Naive thymus-derived CD8-positive, alpha-beta T cell (primary cell): ENCODE measurements around the gene ILDR2. TPM values are rescaled to one million over a fixed set of nuclear protein-coding genes. Genes with fewer than 3 reads are reported as not detected.

Experiments
- ATAC-seq, 2 donors: fragments of 150-1000 bp; cut with Tn5 transposase in 1 of 2; sonication (Bioruptor Pico), chemical (Tn5 transposase) in 1 of 2; 1 replicate in 1 of 2; 2 replicates in 1 of 2; pipeline ENCODE4 v1.10.0; 2021; ENCODE audit warnings: mild to moderate bottlenecking in 2 of 2, moderate library complexity in 2 of 2
- POLR2A ChIA-PET: fragments of 350-600 bp; sonication (Branson Sonifier 250); formaldehyde crosslinking; loops from one replicate; lab custom pipeline; 2021; ENCODE audit warnings: antibody characterized with exemption; lab: Charles Lee
- DNase-seq, 10 donors: peaks; one replicate each; pipeline versions ENCODE4 v3.0.0 to v3.0.0-alpha.2; 2020 to 2022
- H3K27ac Mint-ChIP-seq, 10 donors: one replicate each; pipeline ENCODE4 v1.8.0; 2020 to 2022; ENCODE audit warnings: mild to moderate bottlenecking in 10 of 10, mixed read lengths in 10 of 10, moderate library complexity in 4 of 10, inconsistent platforms in 1 of 10
- H3K27me3 Mint-ChIP-seq, 5 donors: one replicate each; pipeline ENCODE4 v1.8.0; 2021 to 2022; ENCODE audit warnings: mixed read lengths in 5 of 5
- H3K36me3 Mint-ChIP-seq, 3 donors: one replicate each; pipeline ENCODE4 v1.8.0; 2020 to 2022; ENCODE audit warnings: mixed read lengths in 3 of 3, mild to moderate bottlenecking in 2 of 3, inconsistent platforms in 1 of 3
- H3K4me1 Mint-ChIP-seq, 4 donors: one replicate each; pipeline ENCODE4 v1.8.0; 2021 to 2022; ENCODE audit warnings: mixed read lengths in 4 of 4
- H3K4me3 Mint-ChIP-seq, 10 donors: one replicate each; pipeline ENCODE4 v1.8.0; 2020 to 2022; ENCODE audit warnings: mild to moderate bottlenecking in 10 of 10, mixed read lengths in 10 of 10, moderate library complexity in 6 of 10, inconsistent platforms in 1 of 10
- H3K9me3 Mint-ChIP-seq, 9 donors: one replicate each; pipeline ENCODE4 v1.8.0; 2020 to 2022; ENCODE audit warnings: mixed read lengths in 9 of 9, mild to moderate bottlenecking in 3 of 9, inconsistent platforms in 1 of 9, moderate library complexity in 1 of 9
- polyA plus RNA-seq, 3 donors: library from polyadenylated mRNA; unstranded; fragments of 300-500 nt; fragmentation: Illumina TruSeq; gene quantifications; one replicate each; pipeline ENCODE4 v1.2.3, GENCODE V29; 2021
- total RNA-seq, 8 experiments: library from RNA in 2 of 8; stranded (reverse) in 2 of 8; gene quantifications; one replicate each; pipeline ENCODE4 v1.2.3 and lab custom pipeline; 2021 to 2026

ILDR2 gene
- total and polyA plus RNA-seq, 5 experiments from 2014 or later, result 0.08 to 0.22 (median 0.21) TPM; not detected in 2

DNA sequence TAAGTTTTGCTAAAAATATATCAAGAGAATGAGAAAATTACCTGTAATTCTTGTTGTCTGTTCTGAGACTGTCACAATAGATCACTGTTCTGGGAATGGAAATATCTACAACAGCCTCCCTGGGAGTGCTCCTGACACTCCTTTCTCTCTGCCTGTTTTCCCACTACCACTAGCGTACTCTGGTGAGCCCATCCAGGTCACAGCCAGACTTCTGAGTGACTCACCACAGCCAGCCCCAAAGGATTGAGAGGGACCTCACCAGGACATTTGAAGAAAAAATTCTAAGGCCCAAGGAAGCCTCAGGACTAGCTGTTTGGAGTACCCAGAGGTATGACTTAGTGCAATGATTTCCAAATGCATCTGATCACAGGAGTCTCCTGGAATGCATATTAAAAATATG lies 60.3 kb downstream of the ILDR2 start:
- H3K27me3 Mint-ChIP-seq, result peaks cover 11 to 32% (median 18%) of the 10 kb centered on the region in 5 donors

GRCh38 chr1:166914111-166914510 lies 61.2 kb downstream of the ILDR2 start:
- POLR2A ChIA-PET, result no interaction called here
- Mint-ChIP-seq H3K27ac (no peak overlapping the region), H3K27me3 (peaks cover 7 to 23% (median 11%) of the 10 kb centered on the region in 5 donors), H3K4me1 (peaks cover 0 to 5% (median 0%) of the 10 kb centered on the region in 4 donors), H3K9me3 (peaks cover 0 to 2% (median 0%) of the 10 kb centered on the region in 9 donors), H3K4me3 (no peak overlapping the region), H3K36me3 (no peaks in the 10 kb centered on the region)
- no peak for ATAC-seq
- no peak for DNase-seq

More for the DNA sequence above, 60.3 kb downstream of the ILDR2 start:
- Mint-ChIP-seq H3K9me3 (peaks cover 0 to 2% (median 0%) of the 10 kb centered on the region in 9 donors), H3K27ac (no peak overlapping the region), H3K36me3 (no peaks in the 10 kb centered on the region), H3K4me1 (peaks cover 0 to 7% (median 1%) of the 10 kb centered on the region in 4 donors), H3K4me3 (no peak overlapping the region)
- no peak for ATAC-seq
- POLR2A ChIA-PET, result no interaction called here
- no peak for DNase-seq

DNA sequence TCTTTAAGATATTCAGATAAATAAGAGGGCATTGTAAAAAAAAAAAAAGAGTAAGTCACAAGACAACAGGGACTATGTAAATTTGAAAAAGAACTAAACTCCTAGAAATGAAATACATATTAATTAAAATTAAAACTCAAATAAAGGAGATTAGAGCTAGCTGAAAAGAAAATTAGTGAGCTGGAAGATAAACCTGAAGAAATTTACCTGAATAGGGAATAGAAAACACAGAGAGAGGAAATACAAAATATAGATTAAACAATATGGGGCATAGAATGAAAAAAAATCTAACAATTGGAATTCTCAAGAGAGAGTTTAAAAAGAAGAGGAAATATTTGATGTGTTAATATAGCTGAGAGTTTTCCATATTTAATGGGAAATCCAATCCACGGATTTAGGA lies 63.7 kb downstream of the ILDR2 start:
- Mint-ChIP-seq H3K9me3 (peaks cover 0 to 2% (median 0%) of the 10 kb centered on the region in 9 donors), H3K4me1 (peaks cover 0 to 5% (median 0%) of the 10 kb centered on the region in 4 donors), H3K27ac (no peak overlapping the region), H3K27me3 (peaks cover 0 to 4% (median 2%) of the 10 kb centered on the region in 5 donors), H3K4me3 (no peak overlapping the region), H3K36me3 (no peaks in the 10 kb centered on the region)
- DNase-seq, result no peak
- no peak for ATAC-seq
- POLR2A ChIA-PET, result no interaction called here

DNA sequence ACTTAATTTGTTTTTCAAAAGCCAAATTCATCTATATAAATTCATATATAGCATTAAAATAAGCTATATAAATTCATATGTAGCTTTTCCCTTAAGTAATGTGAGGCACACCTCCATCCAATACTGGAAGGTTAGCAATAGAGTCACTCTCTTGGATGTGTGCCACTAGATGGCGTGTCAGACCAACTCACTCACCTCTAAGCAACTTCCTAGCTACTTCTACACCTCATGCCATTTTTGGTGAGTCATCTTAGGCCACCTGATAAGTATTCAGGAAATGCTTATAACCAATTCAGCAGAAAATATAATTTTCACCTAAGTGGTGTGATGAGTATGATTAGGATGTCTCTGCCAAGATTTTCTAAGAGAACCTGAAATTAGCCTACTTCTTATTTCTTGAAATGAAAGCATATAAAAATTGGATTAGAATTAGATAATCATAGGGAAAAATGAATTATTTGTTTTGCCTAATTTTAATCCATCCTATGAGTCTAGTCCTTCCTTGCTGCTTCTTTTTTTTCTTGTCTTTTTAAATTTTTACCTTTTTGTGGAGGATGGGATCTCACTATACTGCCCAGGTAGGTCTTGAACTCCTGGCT lies 64.8 kb downstream of the ILDR2 start:
- peak; percentile 38 to 84 (median 70) for DNase-seq
- Mint-ChIP-seq H3K36me3 (no peaks in the 10 kb centered on the region), H3K27ac (no peak overlapping the region), H3K4me1 (peaks cover 0 to 5% (median 0%) of the 10 kb centered on the region in 4 donors), H3K27me3 (peaks cover 0 to 4% (median 2%) of the 10 kb centered on the region in 5 donors), H3K4me3 (no peak overlapping the region), H3K9me3 (peaks cover 0 to 2% (median 0%) of the 10 kb centered on the region in 9 donors)
- POLR2A ChIA-PET, result interaction anchor here (0.8 to 1.5 kb wide), 5 partner anchors 8 to 310 kb away, joined by 3 to 10 read pairs (median 4); partner anchors contain the start of gene POU2F1
- ATAC-seq, result peak; percentile 100

GRCh38 chr1:166908942-166909341 lies 66.4 kb downstream of the ILDR2 start:
- Mint-ChIP-seq H3K27ac (no peak overlapping the region), H3K4me3 (no peak overlapping the region), H3K36me3 (no peaks in the 10 kb centered on the region), H3K4me1 (peaks cover 0 to 5% (median 0%) of the 10 kb centered on the region in 4 donors), H3K9me3 (peaks cover 0 to 2% (median 0%) of the 10 kb centered on the region in 9 donors), H3K27me3 (peaks cover 0 to 8% (median 3%) of the 10 kb centered on the region in 5 donors)
- ATAC-seq, result no peak
- DNase-seq, result no peak
- POLR2A ChIA-PET, result interaction anchor here (0.7 kb wide), 1 partner anchor 150 kb away, joined by 3 read pairs; no protein-coding TSS in a partner anchor

- Mint-ChIP-seq H3K27me3 (peaks cover 0 to 8% (median 4%) of the 10 kb centered on the region in 5 donors), H3K9me3 (peaks cover 0 to 2% (median 0%) of the 10 kb centered on the region in 9 donors), H3K36me3 (no peaks in the 10 kb centered on the region), H3K4me3 (no peak overlapping the region), H3K27ac (no peak overlapping the region), H3K4me1 (peaks cover 0 to 7% (median 0%) of the 10 kb centered on the region in 4 donors)
- DNase-seq (no peak), ATAC-seq (no peak)
- POLR2A ChIA-PET, result no interaction called here
These were observed 67.6 kb downstream of the ILDR2 start for GRCh38 chr1:166907763-166908162.

DNA sequence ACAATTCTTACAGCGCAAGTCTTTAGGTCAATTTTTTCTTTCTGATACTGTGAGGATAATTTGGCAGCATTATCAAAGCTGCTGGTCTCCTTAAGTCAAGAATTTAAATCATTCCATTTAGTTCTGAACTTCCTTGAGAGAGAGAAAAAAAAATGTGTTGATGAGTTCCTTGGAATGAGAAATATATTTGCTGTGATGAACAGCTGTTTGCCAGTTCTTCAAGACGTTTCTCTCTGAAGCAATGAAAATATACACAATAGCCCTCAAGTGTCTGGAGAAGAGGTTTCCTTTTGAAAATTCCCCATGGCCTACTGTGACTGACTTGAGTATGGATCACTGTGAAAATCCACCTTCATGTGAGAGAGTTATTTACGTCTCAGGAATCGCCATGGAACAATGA lies 68.3 kb downstream of the ILDR2 start:
- no peak for DNase-seq
- no peak for ATAC-seq
- Mint-ChIP-seq H3K36me3 (no peaks in the 10 kb centered on the region), H3K4me1 (peaks cover 0 to 9% (median 0%) of the 10 kb centered on the region in 4 donors), H3K27me3 (peaks cover 0 to 8% (median 4%) of the 10 kb centered on the region in 5 donors), H3K27ac (no peak overlapping the region), H3K9me3 (peaks cover 0 to 2% (median 0%) of the 10 kb centered on the region in 9 donors), H3K4me3 (no peak overlapping the region)
- POLR2A ChIA-PET, result no interaction called here

DNA sequence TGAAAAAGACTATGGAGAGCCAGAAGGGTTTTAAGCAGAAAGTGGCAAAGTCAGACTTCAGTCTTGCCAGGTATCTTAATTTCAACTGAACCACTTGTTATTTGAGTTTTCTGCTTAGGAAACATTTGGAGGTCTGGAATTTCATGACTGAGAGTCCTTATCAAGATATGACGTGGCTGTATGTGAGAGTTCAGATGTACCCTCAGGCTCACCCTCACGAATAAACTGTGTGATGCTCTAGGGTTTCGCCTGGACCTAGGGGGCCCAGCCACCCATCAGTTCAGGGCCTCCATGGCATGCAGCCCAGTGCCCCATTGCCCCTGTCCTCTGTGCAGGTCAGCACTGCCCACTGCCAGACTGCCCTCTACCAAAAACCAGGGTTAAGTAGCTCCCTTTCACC lies 68.7 kb downstream of the ILDR2 start:
- Mint-ChIP-seq H3K36me3 (no peaks in the 10 kb centered on the region), H3K4me3 (no peak overlapping the region), H3K27me3 (peaks cover 0 to 8% (median 4%) of the 10 kb centered on the region in 5 donors), H3K4me1 (peaks cover 0 to 9% (median 0%) of the 10 kb centered on the region in 4 donors), H3K9me3 (peaks cover 0 to 2% (median 0%) of the 10 kb centered on the region in 9 donors), H3K27ac (no peak overlapping the region)
- POLR2A ChIA-PET, result no interaction called here
- DNase-seq (no peak), ATAC-seq (no peak)

DNA sequence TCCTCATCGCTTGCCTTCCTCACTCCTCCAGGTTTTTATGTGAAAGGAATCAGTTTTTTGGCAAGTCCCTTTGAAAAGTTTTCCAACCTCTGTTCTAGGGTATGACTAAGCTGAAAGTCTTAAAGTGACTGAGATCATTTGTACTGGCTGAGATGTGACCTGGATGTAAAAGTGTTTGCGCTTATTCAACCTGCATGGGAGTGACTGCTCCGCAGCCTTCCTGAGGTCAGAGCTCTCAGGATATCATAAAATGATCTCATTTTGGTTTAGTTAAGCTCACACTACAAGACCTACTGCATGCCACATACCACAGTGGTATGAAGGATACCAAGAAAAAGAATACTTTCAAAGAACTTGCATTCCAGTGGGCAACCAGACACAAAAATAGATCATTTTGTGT lies 69.4 kb downstream of the ILDR2 start:
- H3K9me3 Mint-ChIP-seq, result peaks cover 0 to 2% (median 0%) of the 10 kb centered on the region in 9 donors
- peaks cover 0 to 9% (median 0%) of the 10 kb centered on the region in 4 donors for H3K4me1 Mint-ChIP-seq
- H3K36me3 Mint-ChIP-seq, result no peaks in the 10 kb centered on the region
- H3K27ac Mint-ChIP-seq, result no peak overlapping the region
- ATAC-seq (no peak), DNase-seq (no peak)
- POLR2A ChIA-PET, result no interaction called here
- H3K27me3 Mint-ChIP-seq, result peaks cover 0 to 8% (median 4%) of the 10 kb centered on the region in 5 donors
- no peak overlapping the region for H3K4me3 Mint-ChIP-seq

DNA sequence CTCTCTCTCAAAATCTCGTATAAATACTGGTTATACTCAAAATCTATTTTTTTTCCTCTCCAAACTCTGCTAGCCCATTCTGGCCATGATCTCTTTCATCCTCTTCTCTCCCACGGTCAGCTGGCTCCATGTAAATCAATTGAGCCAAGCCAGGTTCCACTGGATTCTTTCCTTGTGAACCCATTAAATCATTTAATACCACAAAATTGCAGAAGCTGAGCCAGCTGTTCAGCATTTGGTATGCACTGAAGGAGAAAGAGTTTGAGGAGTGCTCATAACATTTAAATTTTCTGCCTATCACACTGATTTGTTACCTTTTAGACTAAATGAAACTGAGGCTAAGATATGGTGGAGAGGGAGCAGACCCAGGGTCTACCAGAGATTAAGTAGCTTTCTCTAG lies 70.2 kb downstream of the ILDR2 start:
- H3K27ac Mint-ChIP-seq, result no peak overlapping the region
- no peaks in the 10 kb centered on the region for H3K36me3 Mint-ChIP-seq
- DNase-seq (no peak), ATAC-seq (no peak)
- POLR2A ChIA-PET, result no interaction called here
- H3K27me3 Mint-ChIP-seq, result peaks cover 0 to 8% (median 5%) of the 10 kb centered on the region in 5 donors
- H3K9me3 Mint-ChIP-seq, result no peaks in the 10 kb centered on the region
- H3K4me1 Mint-ChIP-seq, result peaks cover 0 to 4% (median 0%) of the 10 kb centered on the region in 4 donors
- no peak overlapping the region for H3K4me3 Mint-ChIP-seq

GRCh38 chr1:166903232-166903631 lies 72.1 kb downstream of the ILDR2 start:
- Mint-ChIP-seq H3K27me3 (peaks cover 0 to 9% (median 4%) of the 10 kb centered on the region in 5 donors), H3K27ac (no peak overlapping the region), H3K36me3 (peaks cover 0 to 4% (median 2%) of the 10 kb centered on the region in 3 donors), H3K4me3 (no peak overlapping the region), H3K4me1 (peaks cover 0 to 4% (median 0%) of the 10 kb centered on the region in 4 donors), H3K9me3 (peaks cover 0 to 4% (median 2%) of the 10 kb centered on the region in 9 donors)
- ATAC-seq (no peak), DNase-seq (no peak)
- POLR2A ChIA-PET, result no interaction called here

GRCh38 chr1:166902279-166902678 lies 73.1 kb downstream of the ILDR2 start:
- H3K4me3 Mint-ChIP-seq, result no peak overlapping the region

GRCh38 chr1:166900987-166901386 lies 74.4 kb downstream of the ILDR2 start:
- ATAC-seq, result no peak
- Mint-ChIP-seq H3K27me3 (peaks cover 5 to 15% (median 10%) of the 10 kb centered on the region in 5 donors), H3K36me3 (peaks cover 0 to 16% (median 7%) of the 10 kb centered on the region in 3 donors), H3K27ac (no peak overlapping the region), H3K4me3 (no peak overlapping the region), H3K4me1 (peaks cover 0 to 4% (median 0%) of the 10 kb centered on the region in 4 donors), H3K9me3 (peaks cover 0 to 23% (median 14%) of the 10 kb centered on the region in 9 donors)
- POLR2A ChIA-PET, result no interaction called here
- DNase-seq, result no peak

More at GRCh38 chr1:166902279-166902678, 73.1 kb downstream of the ILDR2 start:
- POLR2A ChIA-PET, result no interaction called here
- H3K36me3 Mint-ChIP-seq, result peaks cover 0 to 13% (median 7%) of the 10 kb centered on the region in 3 donors
- DNase-seq, result no peak
- H3K9me3 Mint-ChIP-seq, result peaks cover 0 to 14% (median 8%) of the 10 kb centered on the region in 9 donors
- H3K27ac Mint-ChIP-seq, result no peak overlapping the region
- no peak for ATAC-seq
- H3K4me1 Mint-ChIP-seq, result peaks cover 0 to 4% (median 0%) of the 10 kb centered on the region in 4 donors
- peaks cover 2 to 10% (median 4%) of the 10 kb centered on the region in 5 donors for H3K27me3 Mint-ChIP-seq
